Neuron (in vitro differentiated cells): ENCODE results near the gene PEX5L.

Experiments
- H2AFZ ChIP-seq: one replicate; pipeline ENCODE4 v1.6.1; 2013; ENCODE audit warnings: low read depth, mild to moderate bottlenecking, inconsistent platforms, low read length, moderate library complexity
- H3K27me3 ChIP-seq: one replicate; pipeline ENCODE4 v1.6.1; 2013; ENCODE audit warnings: low read length; ENCODE audit not compliant: insufficient read depth
- H3K36me3 ChIP-seq: one replicate; pipeline ENCODE4 v1.6.1; 2013; ENCODE audit warnings: low read length; ENCODE audit not compliant: insufficient read depth
- H3K4me1 ChIP-seq: one replicate; pipeline ENCODE4 v1.6.1; 2013; ENCODE audit warnings: low read length; ENCODE audit not compliant: insufficient read depth
- H3K4me3 ChIP-seq: 2 replicates; pipeline ENCODE4 v1.5.1; 2013; ENCODE audit warnings: mild to moderate bottlenecking, low read length, moderate library complexity
- H3K9me3 ChIP-seq: one replicate; pipeline ENCODE4 v1.6.1; 2013; ENCODE audit warnings: low read length

The PEX5L gene

DNA sequence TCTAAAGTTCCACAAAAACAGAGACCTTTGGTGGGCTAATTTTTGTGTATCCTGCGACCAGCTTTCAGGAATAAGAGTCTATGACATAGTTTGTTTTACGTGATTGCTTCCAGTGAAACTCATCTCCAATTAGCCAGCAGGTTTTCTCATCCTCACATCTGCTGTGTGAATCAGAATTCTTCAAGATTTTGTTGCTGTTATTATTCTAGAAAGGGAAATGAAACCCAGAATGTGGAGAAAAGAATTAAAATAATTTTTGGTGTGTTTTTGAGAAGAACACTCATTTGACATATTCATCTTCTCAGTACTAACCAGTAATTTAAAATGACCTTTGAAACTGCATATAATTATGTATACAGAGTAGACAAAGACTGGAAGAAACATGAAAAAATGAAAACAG is 208.0 kb downstream of the PEX5L start:
- Histone ChIP-seq H3K4me3 (no peak overlapping the region), H3K36me3 (no peaks in the 10 kb centered on the region), H2AFZ (no peak overlapping the region), H3K27me3 (peaks cover 21% of the 10 kb centered on the region), H3K9me3 (no peaks in the 10 kb centered on the region), H3K4me1 (no peaks in the 10 kb centered on the region)

DNA sequence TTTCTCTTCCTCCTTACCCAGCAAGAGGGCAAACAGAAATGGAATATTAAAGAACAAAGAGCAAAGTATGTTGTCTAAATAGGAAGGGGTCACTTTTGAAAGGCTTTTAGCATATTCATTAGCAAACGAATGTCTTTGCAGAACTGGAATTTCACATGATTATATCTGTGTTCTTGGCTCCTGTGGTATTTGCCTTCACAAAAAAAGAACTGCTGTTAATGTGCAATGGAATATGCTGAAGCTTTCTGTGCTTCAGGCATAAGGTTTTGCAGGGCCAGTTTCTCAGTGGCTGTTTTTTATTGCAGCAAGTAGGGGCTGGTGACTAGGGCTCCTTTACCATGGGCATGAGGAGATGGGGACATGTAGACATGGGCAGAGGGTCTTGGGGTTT is 210.5 kb downstream of the PEX5L start:
- no peaks in the 10 kb centered on the region for H3K36me3 ChIP-seq
- no peaks in the 10 kb centered on the region for H3K9me3 ChIP-seq
- H3K27me3 ChIP-seq = peaks cover 20% of the 10 kb centered on the region
- H2AFZ ChIP-seq = no peak overlapping the region
- no peaks in the 10 kb centered on the region for H3K4me1 ChIP-seq
- H3K4me3 ChIP-seq = no peak overlapping the region

DNA sequence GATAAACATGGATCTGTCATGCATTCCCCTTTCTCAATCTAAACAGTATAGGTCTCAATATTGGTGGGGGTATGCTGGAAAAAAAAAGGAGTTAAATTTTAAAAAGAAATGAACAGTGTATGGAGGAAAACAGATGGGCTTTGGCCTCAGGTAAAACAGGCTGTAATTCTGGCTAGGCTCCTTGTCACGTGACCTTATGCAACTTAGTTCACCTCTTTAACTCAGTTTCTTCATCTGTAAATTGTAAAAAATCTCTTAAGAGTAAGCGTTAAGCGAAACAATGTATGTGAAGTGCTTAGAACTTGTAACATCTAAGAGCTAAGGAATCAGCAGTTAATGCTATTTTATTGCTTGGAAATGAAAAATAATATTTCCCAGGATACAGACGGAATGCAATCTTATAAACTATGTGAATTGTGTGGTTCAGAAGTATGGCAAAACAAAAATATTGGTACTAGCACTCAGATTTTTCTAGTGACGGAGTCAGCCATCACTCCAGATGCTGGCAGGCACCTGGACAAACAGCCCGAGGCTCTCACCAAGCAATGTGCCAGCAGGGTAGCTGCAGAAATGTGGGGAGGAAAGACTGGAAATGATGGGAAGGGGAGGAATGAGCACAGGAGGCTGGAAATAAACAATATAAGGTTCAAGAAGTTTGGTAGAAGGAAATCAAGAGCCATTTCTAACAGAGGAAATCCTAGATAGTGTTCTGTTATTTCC is 211.1 kb downstream of the PEX5L start:
- H3K27me3 ChIP-seq = peaks cover 20% of the 10 kb centered on the region
- H3K4me1 ChIP-seq = no peaks in the 10 kb centered on the region
- H3K4me3 ChIP-seq = no peak overlapping the region
- no peaks in the 10 kb centered on the region for H3K36me3 ChIP-seq
- H2AFZ ChIP-seq = no peak overlapping the region
- no peaks in the 10 kb centered on the region for H3K9me3 ChIP-seq

DNA sequence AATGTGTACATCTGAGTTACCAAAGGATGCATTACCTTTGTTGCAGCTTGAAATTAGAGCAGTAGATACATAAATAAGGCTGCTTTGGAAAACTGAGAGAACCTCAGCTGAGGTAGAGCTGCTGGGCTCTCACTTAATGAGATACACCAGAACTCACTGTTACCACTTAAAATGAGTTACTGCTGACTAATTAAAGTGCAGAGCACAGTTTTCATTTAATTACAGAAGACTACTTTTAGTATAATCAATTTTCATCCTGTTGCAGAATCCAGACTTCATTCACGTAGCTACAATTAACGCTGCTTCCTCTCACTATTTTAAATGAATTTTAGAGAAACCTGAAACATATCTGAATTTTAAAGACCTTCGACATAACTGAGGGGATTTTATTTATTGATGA is 214.4 kb downstream of the PEX5L start:
- no peak overlapping the region for H3K4me3 ChIP-seq
- H3K4me1 ChIP-seq = no peaks in the 10 kb centered on the region
- H3K27me3 ChIP-seq = peaks cover 13% of the 10 kb centered on the region
- H2AFZ ChIP-seq = no peak overlapping the region
- no peaks in the 10 kb centered on the region for H3K36me3 ChIP-seq
- no peaks in the 10 kb centered on the region for H3K9me3 ChIP-seq

DNA sequence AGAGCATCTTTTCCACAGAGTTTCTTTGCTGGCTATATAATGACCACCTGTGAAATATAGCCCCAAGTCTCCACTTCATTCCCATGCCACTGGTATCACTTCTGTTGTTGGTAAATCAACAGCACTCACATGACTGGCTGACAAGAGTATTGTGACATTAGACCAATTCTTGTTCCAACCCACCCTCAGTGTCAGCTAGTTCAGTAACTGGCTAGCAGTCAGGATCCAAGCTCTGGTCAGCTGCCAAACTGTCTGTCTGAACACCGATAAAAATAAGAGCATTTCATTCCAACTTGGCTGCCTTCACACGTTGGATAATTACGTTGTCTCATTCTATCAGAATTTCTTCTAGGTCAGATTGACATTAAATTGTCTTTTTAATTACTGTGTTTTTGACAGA is 217.4 kb downstream of the PEX5L start:
- Histone ChIP-seq H3K4me1 (no peaks in the 10 kb centered on the region), H3K36me3 (no peaks in the 10 kb centered on the region), H3K4me3 (no peak overlapping the region)

DNA sequence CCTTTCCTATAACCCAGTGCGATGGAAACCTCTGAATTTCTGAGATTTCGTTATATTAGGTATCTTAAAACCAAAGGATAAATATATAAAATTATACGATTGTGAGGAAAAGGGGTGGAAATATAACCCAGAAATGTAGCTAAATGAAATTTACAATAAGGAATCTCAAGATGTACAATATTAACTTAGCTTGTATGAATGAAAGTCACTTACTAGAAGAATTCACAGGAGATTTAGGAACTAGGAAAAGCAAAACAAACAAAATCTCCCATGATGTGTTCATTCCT is 224.7 kb downstream of the PEX5L start:
- Histone ChIP-seq H3K9me3 (no peaks in the 10 kb centered on the region), H3K4me1 (no peaks in the 10 kb centered on the region), H3K36me3 (no peaks in the 10 kb centered on the region), H3K27me3 (no peaks in the 10 kb centered on the region), H3K4me3 (no peak overlapping the region), H2AFZ (no peak overlapping the region)

More for the DNA sequence above, 217.4 kb downstream of the PEX5L start:
- Histone ChIP-seq H3K27me3 (peaks cover 3% of the 10 kb centered on the region), H3K9me3 (no peaks in the 10 kb centered on the region), H2AFZ (no peak overlapping the region)

DNA sequence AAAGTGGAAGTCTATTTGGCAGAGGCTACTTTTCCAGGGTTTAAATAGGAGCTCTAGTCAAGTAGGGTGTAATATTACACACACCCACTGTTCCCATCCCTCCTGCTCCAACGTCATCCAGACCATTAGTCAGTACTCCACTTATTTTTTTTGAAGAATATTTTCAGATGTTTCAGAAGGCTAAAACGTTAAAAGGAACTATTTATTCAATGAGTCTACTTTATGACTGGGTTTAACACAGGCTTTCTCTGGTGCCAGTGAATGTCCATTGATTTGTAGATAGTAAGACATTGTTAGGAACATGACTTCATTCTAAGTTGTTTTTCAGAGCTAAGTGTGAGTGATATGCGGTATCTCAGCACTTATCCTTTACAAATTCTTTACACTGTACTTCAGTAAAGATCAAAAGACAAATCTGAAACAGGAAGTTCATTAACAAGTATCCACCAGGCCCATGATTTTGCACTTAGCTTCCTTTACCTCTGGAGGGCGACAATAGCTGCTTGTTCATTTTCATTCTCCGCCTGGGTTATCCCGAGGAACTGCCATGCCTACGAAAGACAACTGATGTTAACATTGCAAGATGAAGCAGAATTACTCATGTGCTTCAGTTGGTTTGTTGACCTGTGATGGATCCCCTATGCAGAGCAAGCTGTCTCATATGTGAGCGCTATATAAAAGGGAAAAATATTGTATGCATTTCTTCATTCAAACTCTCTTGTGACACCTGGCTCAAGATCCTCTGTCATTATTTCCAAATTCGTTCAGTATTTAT is 225.2 kb downstream of the PEX5L start:
- H3K4me3 ChIP-seq = no peak overlapping the region
- no peaks in the 10 kb centered on the region for H3K4me1 ChIP-seq
- H3K9me3 ChIP-seq = no peaks in the 10 kb centered on the region
- H3K36me3 ChIP-seq = no peaks in the 10 kb centered on the region
- H3K27me3 ChIP-seq = no peaks in the 10 kb centered on the region
- no peak overlapping the region for H2AFZ ChIP-seq

DNA sequence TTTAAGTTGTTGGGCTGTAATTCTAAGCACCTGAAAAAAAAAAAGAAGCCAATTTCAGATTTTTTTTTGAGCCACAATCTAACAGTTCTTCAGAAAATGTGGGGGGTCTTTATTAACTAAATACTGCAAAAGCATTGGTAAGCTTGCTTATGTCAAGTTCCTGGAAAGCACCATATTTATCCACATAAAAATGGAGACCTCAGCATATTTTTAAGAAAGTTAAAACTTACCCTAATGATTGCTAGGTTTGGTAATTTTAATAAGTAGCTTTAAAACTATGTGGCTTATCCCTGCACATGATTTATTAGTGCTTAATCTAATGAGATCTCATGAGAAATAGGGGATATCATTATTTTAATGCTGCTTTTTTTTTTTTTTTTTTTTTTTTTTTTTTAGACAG is 227.1 kb downstream of the PEX5L start:
- Histone ChIP-seq H3K4me3 (no peak overlapping the region), H2AFZ (no peak overlapping the region)

DNA sequence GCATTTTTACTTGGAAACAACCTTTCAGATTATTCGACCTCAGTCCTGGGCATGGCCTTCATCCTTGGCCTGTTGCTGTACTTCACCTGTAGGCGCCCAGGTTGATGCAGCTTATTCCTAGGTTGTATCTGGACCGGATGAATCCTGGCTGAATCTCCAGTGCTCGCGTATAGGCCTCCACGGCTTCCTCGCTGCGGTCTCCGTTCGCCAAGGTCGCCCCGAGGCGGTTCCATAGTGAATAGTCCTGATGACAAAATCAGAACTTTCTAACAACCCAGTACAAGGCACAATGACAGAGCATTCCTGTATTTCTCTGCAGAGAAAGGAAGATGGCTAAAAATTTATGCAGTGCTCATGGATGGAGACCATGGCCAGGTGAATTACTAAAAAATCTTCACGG is 229.1 kb downstream of the PEX5L start:
- Histone ChIP-seq H3K36me3 (no peaks in the 10 kb centered on the region), H3K27me3 (no peaks in the 10 kb centered on the region), H3K9me3 (no peaks in the 10 kb centered on the region), H2AFZ (no peak overlapping the region), H3K4me3 (no peak overlapping the region), H3K4me1 (no peaks in the 10 kb centered on the region)

More for the DNA sequence above, 227.1 kb downstream of the PEX5L start:
- no peaks in the 10 kb centered on the region for H3K27me3 ChIP-seq
- no peaks in the 10 kb centered on the region for H3K4me1 ChIP-seq
- no peaks in the 10 kb centered on the region for H3K9me3 ChIP-seq
- no peaks in the 10 kb centered on the region for H3K36me3 ChIP-seq

DNA sequence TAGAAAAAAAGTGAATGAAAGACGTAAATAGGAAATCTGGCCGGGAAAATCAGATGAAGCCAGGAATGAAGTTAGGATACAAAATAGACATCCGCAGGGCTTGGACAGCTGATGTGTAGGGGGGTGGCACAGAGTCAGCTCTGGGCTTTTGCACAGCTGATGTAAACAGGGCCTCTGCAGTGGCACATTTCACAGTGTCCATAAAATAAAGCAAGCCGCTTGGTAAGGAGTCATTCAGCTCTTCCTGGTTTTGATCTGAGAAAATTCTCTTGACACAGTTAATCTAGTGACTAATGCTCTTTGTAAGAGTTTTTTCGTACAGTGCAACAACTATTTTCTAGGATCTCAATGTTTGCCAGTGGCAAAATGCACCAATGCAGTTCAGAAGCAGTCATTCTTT is 230.6 kb downstream of the PEX5L start:
- Histone ChIP-seq H2AFZ (no peak overlapping the region), H3K4me3 (no peak overlapping the region), H3K9me3 (no peaks in the 10 kb centered on the region), H3K36me3 (no peaks in the 10 kb centered on the region), H3K27me3 (no peaks in the 10 kb centered on the region), H3K4me1 (no peaks in the 10 kb centered on the region)

DNA sequence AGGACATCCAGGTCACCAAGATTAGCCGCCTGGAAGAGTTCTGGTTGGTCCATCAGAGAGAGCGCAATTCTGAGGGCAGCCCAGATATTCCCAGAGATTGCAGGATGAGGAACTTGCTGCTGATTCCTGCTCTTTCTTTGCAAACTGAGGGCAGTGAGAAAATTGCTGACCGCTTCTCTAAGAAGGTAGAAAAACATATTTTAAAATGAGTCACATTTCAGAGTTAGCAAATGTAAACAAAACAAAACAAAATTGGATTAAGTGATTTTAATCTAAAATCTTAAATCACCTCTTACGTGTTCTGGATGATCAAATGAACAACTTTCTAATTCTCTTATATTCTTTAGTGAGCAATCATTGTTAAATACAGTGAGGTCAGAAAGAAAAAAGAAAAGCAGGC is 234.9 kb downstream of the PEX5L start:
- Histone ChIP-seq H2AFZ (no peak overlapping the region), H3K4me3 (no peak overlapping the region), H3K27me3 (no peaks in the 10 kb centered on the region), H3K36me3 (no peaks in the 10 kb centered on the region), H3K4me1 (peaks cover 10% of the 10 kb centered on the region), H3K9me3 (no peaks in the 10 kb centered on the region)

DNA sequence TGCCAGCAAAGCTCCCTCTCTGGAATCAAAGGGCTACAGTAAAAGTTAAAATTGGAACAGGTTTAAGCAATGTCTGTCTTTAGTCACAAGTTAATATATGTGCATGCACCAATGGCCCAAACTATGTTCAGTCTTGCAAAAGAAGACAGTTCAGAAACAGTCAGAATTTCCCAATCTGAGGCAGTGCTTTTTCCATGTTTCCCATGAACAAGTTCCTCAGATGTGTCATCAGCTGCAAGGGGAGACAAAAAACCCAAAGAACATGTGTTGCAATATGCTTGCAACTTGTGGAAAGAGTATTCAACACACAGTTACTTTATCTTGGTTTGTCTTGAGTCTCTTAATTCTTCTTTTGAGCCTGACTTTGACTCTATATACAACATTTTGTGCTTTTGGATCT is 235.5 kb downstream of the PEX5L start:
- H3K36me3 ChIP-seq = no peaks in the 10 kb centered on the region
- H3K27me3 ChIP-seq = no peaks in the 10 kb centered on the region
- no peaks in the 10 kb centered on the region for H3K9me3 ChIP-seq
- peaks cover 10% of the 10 kb centered on the region for H3K4me1 ChIP-seq
- H2AFZ ChIP-seq = no peak overlapping the region
- H3K4me3 ChIP-seq = no peak overlapping the region

DNA sequence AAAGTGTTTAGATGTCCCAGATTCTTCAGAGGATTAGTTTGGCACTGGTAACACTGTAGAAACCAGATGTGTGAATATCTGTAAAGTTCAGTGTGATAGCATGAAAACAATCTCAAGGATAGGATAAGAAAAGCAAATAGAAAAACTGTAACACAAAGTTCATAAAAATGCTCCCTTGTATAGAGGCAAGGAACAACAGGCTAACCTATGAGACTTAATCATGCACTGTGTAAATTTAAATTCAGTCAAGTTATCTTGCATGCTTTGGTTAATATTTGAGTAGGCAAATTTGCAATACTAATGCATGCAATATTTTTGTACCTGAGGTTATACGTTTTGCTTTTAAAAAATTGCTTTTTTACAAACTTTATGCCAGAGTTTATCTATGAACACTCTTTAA is 239.5 kb downstream of the PEX5L start:
- no peaks in the 10 kb centered on the region for H3K36me3 ChIP-seq
- peaks cover 10% of the 10 kb centered on the region for H3K4me1 ChIP-seq
- no peaks in the 10 kb centered on the region for H3K9me3 ChIP-seq
- no peak overlapping the region for H3K4me3 ChIP-seq
- H2AFZ ChIP-seq = no peak overlapping the region
- no peaks in the 10 kb centered on the region for H3K27me3 ChIP-seq

DNA sequence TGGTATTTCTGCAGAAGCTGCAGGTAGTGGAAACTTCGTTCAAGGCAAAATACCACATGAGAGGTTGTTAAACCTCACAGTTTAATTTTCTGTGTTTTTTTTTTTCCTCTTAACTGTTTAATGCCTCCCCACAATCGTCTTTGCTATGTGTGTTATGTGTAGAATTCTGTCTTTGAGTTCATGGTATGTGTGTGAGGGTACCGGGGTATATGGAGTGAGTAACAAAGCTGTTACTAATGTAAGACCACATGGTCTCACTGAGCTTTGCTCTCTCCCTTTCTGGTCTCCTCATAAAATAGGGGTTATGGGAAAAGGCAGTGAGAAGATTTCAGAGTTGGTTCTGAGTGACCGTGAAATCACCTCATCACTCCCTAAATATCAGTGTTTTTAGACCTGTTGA is 240.3 kb downstream of the PEX5L start:
- H3K4me3 ChIP-seq = no peak overlapping the region
- H3K36me3 ChIP-seq = no peaks in the 10 kb centered on the region
- H3K4me1 ChIP-seq = peaks cover 10% of the 10 kb centered on the region
- H2AFZ ChIP-seq = no peak overlapping the region
- H3K9me3 ChIP-seq = no peaks in the 10 kb centered on the region
- no peaks in the 10 kb centered on the region for H3K27me3 ChIP-seq
